LNCAP (cell line): Measurements from ENCODE around the gene EFHD2.

Source experiments
- CTCF ChIP-seq: fragments of 450-650 bp; IDR thresholded peaks from 2 replicates; pipeline ENCODE4 v1.5.1; 2017; ENCODE audit warnings: mild to moderate bottlenecking

EFHD2 gene

GRCh38 chr1:15383810-15384209 is 25.9 kb upstream of the EFHD2 start:
- TF ChIP-seq CTCF, result no peak

- TF ChIP-seq CTCF, result no peak
Observed at GRCh38 chr1:15384301-15384901, 25.3 kb upstream of the EFHD2 start.

GRCh38 chr1:15385420-15385819 is 24.3 kb upstream of the EFHD2 start:
- TF ChIP-seq CTCF, result no peak

GRCh38 chr1:15386164-15386749 is 23.4 kb upstream of the EFHD2 start:
- TF ChIP-seq CTCF, result no peak

- no peak for TF ChIP-seq CTCF
Observed at GRCh38 chr1:15388201-15388880, 21.3 kb upstream of the EFHD2 start.

- TF ChIP-seq CTCF, result no peak
Observed at GRCh38 chr1:15390667-15391066, 19.0 kb upstream of the EFHD2 start.

GRCh38 chr1:15391366-15391765 is 18.3 kb upstream of the EFHD2 start:
- TF ChIP-seq CTCF, result no peak
